ENCODE results near the gene GNMT.
"Not testable (repeated sequence)": the region's sequence is repeated elsewhere in the genome, so short reads cannot be mapped to it uniquely, and the experiment has no call there.

GNMT gene

DNA sequence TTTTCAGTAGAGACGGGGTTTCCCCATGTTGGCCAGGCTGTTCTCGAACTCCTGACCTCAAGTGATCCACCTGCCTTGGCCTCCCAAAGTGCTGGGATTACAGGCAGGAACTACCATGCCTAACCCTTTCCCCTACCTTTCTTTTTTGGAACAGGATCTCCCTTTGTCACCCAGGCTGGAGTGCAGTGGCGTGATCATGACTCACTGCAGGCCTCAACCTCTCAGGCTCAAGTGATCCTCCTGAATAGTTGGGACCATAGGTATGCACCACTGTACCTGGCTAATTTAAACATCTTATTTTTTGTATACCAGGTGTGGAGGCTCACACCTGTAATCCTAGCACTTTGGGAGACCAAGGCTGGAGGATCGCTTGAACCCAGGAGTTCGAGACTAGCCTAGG lies 19.2 kb upstream of the GNMT start:
- not testable (repeated sequence) for DNase-seq (ENCODE audit: low read depth)

DNA sequence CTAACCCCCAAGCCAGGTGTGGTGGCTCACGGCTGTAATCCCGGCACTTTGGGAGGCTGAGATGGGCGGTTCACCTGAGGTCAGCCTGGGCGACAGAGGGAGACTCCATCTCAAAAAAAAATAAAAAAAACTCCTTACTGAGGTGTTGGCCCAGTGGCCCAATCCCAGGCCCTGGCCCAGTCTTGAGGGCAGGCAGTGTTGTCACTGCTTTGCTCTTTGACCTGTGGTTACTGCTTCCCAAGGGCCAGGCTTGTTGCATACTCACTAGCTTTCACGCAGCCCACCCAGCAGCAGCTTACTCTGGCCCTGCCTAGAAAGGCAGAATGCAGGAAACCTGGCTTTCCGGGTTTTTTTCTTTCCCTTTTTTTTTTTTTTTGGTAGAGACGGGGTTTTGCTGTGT lies 18.1 kb upstream of the GNMT start:
- DNase-seq (ENCODE audit: low read depth): no peak

- no peak for DNase-seq (ENCODE audit: low read depth)
Observed at GRCh38 chr6:42947950-42948349, 12.6 kb upstream of the GNMT start.

- no peak for DNase-seq (ENCODE audit: low read depth)
Observed at GRCh38 chr6:42952389-42952788, 8.2 kb upstream of the GNMT start.

DNA sequence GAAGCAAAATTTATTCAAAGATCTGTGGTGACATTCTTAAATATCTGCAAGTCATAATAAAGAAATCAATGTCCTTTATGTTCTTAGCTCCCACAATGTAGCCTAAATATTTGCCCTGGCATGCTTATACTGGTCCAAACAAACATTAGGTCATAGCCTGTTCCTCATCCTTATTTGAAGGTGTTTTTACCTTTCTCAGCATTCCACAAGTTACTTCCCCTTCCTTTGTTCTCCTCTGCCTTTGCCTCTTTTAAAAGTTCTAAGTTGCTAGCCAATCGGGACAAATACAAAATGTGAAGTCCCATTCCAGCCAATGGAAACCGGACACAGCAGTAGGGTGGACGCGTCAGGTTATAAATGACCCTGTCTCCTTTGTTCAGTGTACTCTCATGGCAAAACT lies 6.1 kb upstream of the GNMT start:
- not testable (repeated sequence) for DNase-seq (ENCODE audit: low read depth)

GRCh38 chr6:42958125-42958524 lies 2.4 kb upstream of the GNMT start:
- no peak for DNase-seq (ENCODE audit: low read depth)

- DNase-seq (ENCODE audit: low read depth): no peak
Observed at GRCh38 chr6:42959917-42960242, 674 bp upstream of the GNMT start.

GRCh38 chr6:42961020-42961470 lies 491 bp downstream of the GNMT start:
- DNase-seq (ENCODE audit: low read depth): no peak

GRCh38 chr6:42962096-42962495 lies 1.5 kb downstream of the GNMT start:
- DNase-seq (ENCODE audit: low read depth): no peak

DNA sequence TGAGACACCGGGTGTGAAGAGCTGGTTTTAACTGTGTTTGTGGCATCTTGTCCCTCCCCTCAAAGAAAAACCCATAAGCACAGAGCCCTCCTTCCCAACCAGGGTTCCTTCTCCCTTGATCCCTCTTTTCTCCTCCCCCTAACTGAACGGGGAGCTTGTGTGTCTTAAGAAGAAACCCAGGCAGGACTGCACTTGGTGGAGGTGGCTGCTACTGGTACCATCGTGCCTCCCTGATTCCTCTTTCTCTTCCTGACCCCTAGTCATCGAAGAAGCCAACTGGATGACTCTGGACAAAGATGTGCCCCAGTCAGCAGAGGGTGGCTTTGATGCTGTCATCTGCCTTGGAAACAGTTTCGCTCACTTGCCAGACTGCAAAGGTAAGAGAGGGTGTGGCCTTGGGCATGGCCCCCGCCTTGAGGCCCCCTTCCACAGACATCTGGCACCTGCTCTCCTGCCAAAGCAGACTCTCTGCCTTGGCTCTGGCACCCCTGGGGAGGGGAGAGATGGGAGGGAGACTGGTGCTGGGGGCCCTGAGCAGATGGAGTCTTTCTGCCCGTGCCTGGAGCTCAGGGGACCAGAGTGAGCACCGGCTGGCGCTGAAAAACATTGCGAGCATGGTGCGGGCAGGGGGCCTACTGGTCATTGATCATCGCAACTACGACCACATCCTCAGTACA lies 2.1 kb downstream of the GNMT start:
- no peak for DNase-seq (ENCODE audit: low read depth)

DNA sequence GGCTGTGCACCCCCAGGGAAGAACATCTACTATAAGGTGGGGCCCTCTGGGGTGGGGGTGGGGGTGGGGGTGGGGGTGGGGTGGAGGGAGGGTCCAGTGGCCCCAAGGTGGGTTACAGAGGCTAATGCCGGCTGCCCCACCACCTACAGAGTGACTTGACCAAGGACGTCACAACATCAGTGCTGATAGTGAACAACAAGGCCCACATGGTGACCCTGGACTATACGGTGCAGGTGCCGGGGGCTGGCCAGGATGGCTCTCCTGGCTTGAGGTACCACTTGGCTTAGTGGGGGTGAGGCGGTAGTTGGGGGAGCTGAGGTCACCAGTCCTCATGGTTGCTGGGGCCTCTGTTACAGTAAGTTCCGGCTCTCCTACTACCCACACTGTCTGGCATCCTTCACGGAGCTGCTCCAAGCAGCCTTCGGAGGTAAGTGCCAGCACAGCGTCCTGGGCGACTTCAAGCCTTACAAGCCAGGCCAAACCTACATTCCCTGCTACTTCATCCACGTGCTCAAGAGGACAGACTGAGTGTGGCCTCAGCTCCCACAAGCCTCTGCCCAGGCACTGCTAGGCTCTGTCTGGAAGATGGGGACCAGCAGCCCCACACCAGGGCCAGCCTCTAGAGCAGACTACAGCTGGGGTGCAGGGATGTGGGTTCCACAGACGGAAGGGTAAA lies 2.8 kb downstream of the GNMT start:
- DNase-seq (ENCODE audit: low read depth): no peak

DNA sequence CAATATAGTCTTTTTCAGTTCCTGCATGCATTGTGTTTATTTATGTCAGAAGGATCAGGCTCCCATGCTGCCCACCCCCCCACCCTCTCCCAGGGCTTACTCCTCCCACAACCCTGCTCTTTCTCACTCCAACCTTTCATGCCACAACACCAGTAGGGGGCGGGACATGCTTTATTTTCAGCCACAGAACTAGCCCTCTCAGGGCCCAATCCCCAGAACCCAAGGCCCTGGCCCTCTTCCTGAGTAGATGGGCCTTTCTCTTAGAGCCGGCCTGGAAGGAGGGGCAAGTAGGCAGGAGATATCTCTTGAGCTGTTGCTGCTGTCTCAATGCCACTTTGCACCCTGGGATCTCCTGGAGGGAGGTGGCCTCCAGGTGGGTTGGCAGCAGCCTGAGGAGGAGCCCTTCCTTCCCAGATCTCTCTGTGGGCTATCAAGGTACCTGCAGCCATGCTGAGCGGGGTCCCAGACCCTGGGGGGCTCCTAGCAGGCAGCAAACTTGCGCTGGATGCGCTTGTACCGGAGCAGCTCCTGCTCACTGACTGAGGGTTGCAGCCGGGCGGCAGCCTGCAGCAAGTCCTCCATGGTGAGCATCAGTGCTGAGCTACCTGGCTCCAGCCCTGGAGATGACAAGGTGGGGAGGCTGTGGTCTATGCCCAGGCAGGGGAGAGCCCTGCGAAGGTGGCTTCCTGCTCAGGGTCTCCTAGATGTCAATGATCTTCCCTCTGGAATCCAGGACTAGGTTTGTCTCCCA lies 3.5 kb downstream of the GNMT start:
- no peak for DNase-seq (ENCODE audit: low read depth)

DNA sequence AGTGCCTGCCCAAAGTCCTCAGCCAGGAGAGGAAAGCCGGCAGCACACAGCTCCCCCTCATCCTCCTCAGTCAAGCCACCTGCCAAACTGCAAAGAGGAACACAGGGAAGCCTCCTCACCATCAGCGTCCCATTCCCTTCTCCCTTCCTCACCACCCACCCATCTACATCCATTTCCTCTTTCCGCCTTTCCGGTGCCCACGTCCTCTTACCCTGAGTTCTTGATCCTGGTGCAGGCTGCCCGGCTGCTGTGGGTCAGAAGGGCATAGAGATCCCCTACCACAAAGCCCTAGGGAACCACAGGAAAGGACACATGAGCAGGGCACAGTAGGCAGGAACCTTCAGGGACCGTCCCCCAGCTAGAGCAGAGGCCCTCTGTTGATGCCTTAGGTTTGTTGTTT lies 6.0 kb downstream of the GNMT start:
- DNase-seq (ENCODE audit: low read depth): no peak

- DNase-seq (ENCODE audit: low read depth): no peak
Observed at GRCh38 chr6:42967228-42967627, 6.7 kb downstream of the GNMT start.

DNA sequence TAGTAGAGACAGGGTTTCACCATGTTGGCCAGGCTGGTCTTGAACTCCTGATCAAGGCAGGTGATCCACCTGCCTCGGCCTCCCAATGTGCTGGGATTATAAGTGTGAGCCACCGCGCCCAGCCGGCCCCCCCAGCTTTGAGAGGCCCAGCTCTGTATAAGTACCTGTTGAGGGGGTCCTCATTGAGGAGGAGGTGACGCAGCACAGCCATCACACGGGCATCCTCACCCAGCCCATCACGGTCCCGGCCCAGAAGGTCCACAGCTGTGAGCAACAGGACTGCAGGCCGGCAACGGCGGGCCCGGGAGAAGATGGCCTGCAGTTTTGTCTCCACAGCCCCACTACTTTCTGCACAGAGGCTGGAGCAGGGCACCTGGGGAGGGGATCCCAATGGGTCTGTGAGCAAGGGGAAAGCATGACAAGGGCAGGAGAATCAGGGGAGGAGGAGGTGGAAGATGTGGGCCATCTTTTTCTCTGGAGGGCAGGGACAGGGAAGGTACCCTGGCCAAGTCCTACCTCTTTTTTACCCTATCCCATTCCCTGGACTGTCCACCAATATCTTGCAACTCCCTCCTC lies 7.7 kb downstream of the GNMT start:
- no peak for DNase-seq (ENCODE audit: low read depth)

GRCh38 chr6:42968783-42969182 lies 8.2 kb downstream of the GNMT start:
- no peak for DNase-seq (ENCODE audit: low read depth)

- no peak for DNase-seq (ENCODE audit: low read depth)
Observed at GRCh38 chr6:42969431-42969830, 8.9 kb downstream of the GNMT start.

DNA sequence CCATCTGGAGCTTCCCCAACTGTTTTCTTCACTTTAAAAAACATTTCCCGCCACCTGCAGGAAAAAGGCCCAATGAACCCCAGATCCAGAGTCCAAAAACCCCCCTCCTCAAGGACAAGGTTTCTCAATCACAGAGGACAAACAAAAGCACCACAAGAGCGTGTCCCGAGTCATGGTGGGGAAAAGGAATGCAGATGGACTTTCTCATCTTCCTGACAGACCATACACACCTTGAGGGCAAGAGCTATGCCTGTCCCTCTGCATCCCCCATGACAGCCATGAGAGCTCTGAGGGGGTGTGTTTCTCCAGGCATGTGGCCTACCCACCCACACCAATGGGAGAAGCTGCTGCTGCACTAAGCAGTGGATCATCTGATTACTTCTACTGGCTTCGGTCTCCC lies 9.4 kb downstream of the GNMT start:
- no peak for DNase-seq (ENCODE audit: low read depth)

DNA sequence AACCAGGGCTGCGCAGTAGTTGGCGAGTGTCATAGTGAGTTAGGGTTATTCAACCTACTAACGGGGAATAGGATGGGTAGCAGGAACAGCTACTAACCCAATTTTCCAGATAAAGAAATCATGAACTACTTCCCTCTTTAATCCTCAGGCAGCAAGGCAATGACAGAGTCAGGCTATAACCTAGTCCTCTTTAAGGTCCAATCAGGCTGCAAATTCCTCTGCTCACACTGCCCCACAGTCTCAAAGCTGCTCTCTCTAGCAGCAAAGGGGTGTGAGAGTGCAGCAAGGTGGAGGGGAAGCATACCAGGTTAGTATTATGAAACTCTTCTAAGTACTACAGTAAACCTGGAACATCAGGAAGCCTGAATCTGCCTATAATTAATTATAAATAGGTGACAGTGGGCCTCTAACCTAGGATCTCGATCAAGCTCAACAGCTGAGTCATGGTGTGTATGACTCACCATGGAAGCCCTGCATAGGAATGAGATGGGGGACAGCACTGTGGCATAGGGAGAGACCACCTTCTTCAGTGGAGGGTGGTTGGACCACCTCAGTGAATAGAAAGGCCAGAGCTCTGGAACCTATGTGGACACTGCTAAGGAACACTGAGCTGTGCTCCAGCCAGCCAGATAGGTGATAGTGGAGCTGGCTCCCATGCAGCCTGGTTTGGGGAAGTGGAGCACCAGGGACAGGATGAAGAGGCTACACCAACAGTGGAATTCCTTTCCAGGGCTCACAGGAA lies 10.5 kb downstream of the GNMT start:
- no peak for DNase-seq (ENCODE audit: low read depth)

- DNase-seq (ENCODE audit: low read depth): no peak
Observed at GRCh38 chr6:42971746-42972327, 11.3 kb downstream of the GNMT start.

DNA sequence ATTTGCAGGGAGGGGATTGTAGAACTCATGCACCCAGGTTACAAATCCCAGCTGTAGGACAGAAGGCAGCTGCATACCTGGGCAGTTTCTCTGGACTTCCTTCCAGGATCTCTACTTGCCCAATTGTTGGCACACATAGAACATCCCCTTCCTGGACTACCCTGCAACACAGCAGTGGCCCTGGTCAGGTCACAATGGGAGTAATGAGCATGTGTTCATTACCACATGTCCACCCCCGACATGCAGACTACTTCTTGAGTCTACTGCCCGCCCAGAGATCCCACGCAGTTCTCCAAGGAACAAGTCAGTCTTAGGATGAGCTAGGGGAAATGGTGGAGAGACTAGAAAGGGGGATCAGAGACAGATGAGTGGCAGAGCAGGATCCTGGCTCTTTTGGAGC lies 13.4 kb downstream of the GNMT start:
- no peak for DNase-seq (ENCODE audit: low read depth)

Measured in T follicular helper cell (primary cell).